Activated naive CD8-positive, alpha-beta T cell treated with anti-CD3 and anti-CD28 coated beads, Interleukin-2, amount 50 U/mL, for 24 hours (primary cell): Measurements from ENCODE around the gene ADCYAP1R1.

ENCODE experiments used
- ATAC-seq: fragments of 150-1000 bp; cut with Tn5 transposase; one replicate; pipeline ENCODE4 v1.10.0; 2021
- DNase-seq: peaks from one replicate; pipeline ENCODE4 v3.0.0; 2021
- H3K27ac Mint-ChIP-seq: one replicate; pipeline ENCODE4 v1.8.0; 2021; ENCODE audit warnings: mild to moderate bottlenecking, mixed read lengths
- H3K27me3 Mint-ChIP-seq: one replicate; pipeline ENCODE4 v1.8.0; 2021; ENCODE audit warnings: mixed read lengths
- H3K36me3 Mint-ChIP-seq: one replicate; pipeline ENCODE4 v1.8.0; 2021; ENCODE audit warnings: low read depth, mixed read lengths
- H3K4me1 Mint-ChIP-seq: one replicate; pipeline ENCODE4 v1.8.0; 2021; ENCODE audit warnings: mixed read lengths
- H3K4me3 Mint-ChIP-seq: one replicate; pipeline ENCODE4 v1.8.0; 2021; ENCODE audit warnings: mild to moderate bottlenecking, moderate library complexity, mixed read lengths
- H3K9me3 Mint-ChIP-seq: one replicate; pipeline ENCODE4 v1.8.0; 2021; ENCODE audit warnings: mixed read lengths

The ADCYAP1R1 gene

DNA sequence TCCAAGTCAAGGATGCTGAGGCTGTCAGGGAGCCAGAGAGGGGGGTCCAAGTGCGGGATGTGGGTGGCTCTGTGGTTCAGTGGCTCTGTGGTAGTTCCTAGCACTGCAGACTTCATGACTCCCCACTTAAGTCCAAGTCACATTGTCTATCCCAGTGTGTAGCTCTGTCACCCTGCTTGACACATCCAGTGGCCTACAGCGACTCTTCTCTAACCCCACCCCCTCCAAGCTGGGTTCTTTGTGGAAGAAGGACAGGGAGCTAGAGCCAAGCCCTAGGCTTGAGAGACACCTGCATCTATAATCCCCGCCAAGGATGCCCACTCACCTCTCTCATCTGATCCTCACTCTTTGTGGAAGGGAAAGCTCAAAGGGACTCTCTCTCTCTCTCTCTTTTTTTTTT is 57.6 kb downstream of the ADCYAP1R1 start:
- DNase-seq: no peak
- Mint-ChIP-seq H3K36me3 (no peaks in the 10 kb centered on the region), H3K27ac (no peak overlapping the region), H3K4me1 (no peaks in the 10 kb centered on the region), H3K27me3 (peaks cover 2% of the 10 kb centered on the region), H3K4me3 (no peak overlapping the region), H3K9me3 (no peaks in the 10 kb centered on the region)
- ATAC-seq: no peak

DNA sequence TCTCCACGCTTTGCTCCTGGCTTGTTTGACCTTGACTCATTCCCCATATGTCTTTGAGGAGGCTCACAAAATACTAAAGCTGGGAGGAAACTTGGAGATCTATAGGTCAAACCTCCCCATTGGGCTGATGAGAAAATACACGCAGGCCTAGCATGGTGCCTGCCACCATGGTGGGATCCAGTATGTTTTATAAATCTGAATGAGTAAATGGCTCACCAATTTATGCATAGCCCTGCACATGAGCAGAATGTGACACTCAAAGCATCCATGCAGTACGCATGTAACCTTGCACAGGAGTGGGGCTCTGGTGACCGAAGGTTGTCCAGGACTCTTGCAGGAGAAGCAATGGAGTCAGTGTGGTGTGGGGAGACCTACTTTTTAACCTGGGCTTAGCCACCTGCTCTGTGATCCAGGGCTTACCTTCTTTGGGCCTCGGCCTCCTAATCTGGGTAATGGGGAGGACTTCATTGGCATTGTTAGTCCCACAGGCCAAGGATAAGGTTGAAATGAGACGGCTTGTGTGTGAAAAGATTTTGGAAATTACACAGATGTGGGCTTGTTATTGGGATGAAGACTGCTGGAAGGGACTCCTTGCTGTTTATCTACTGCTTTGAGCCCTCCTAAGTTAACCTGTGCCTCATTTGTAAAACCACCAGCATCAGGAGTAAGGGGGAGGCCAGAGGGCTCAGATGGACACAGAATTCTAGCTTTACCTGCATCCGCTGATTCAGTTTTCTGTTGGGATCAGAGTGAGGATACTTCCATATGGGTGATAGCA is 58.4 kb downstream of the ADCYAP1R1 start:
- Mint-ChIP-seq H3K4me3 (no peak overlapping the region), H3K27me3 (peaks cover 2% of the 10 kb centered on the region), H3K9me3 (no peaks in the 10 kb centered on the region), H3K27ac (no peak overlapping the region), H3K36me3 (no peaks in the 10 kb centered on the region), H3K4me1 (no peaks in the 10 kb centered on the region)
- DNase-seq (no peak), ATAC-seq (no peak)

DNA sequence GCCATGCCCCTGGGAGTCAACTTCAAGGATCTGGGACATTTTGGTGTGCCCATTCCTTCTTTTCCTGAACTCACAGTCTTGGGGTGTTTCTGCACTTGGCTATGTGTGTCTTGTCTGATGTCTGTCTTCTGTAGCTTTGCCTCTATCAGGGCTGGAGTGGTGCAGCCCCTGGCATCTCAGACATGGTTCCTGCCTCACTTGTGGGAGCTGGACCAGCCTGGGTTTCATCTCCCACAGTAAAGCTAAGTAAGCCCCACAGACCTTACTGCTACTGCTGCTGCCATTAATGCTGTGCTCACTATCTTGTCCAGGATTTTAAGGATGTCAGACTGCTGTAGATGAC is 59.0 kb downstream of the ADCYAP1R1 start:
- ATAC-seq (no peak), DNase-seq (no peak)
- Mint-ChIP-seq H3K4me3 (no peak overlapping the region), H3K27ac (no peak overlapping the region), H3K4me1 (no peaks in the 10 kb centered on the region), H3K9me3 (no peaks in the 10 kb centered on the region), H3K36me3 (no peaks in the 10 kb centered on the region), H3K27me3 (peaks cover 2% of the 10 kb centered on the region)

- Mint-ChIP-seq H3K36me3 (no peaks in the 10 kb centered on the region), H3K27me3 (peaks cover 2% of the 10 kb centered on the region), H3K4me1 (no peaks in the 10 kb centered on the region), H3K4me3 (no peak overlapping the region), H3K27ac (no peak overlapping the region), H3K9me3 (no peaks in the 10 kb centered on the region)
- DNase-seq (no peak), ATAC-seq (no peak)
These were observed 61.6 kb downstream of the ADCYAP1R1 start for GRCh38 chr7:31113660-31114059.

DNA sequence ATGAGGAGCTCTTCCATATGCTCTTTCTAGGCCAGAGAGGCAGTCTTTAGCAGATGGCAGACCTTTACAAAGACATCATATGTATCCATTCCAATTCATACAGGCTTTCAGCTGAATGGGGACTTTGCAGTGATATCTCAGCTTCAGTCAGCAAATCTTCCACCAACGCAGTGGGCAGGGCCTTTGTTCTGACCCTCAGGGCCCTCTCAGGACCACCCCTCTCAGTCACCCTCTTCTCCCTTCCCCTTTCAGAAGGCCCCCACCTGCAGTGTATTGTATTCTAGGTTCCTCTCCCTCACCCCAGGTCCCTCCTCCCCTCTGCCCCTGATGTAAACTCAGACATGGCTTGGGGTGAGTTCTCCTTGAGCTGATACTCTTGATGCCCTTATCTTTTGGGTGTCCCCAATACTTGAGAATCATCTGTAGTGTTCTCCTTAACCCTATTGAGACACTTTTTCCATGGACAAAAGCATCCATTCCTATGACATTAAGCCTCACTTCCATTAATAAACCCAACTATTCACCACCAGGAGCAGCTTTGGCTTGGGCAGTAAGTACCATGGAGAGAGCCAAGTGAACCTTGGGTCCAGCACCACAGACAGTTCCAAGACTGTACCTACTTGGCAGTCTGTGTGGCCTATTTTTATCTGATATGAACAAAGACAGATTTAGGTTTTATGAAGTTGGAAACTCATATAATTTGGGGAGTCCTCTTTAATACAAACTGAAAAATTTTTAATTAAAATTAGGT is 62.7 kb downstream of the ADCYAP1R1 start:
- Mint-ChIP-seq H3K36me3 (no peaks in the 10 kb centered on the region), H3K4me1 (no peaks in the 10 kb centered on the region), H3K27ac (no peak overlapping the region), H3K9me3 (no peaks in the 10 kb centered on the region), H3K27me3 (no peaks in the 10 kb centered on the region), H3K4me3 (no peak overlapping the region)
- DNase-seq (no peak), ATAC-seq (no peak)

GRCh38 chr7:31116615-31117014 is 64.5 kb downstream of the ADCYAP1R1 start:
- Mint-ChIP-seq H3K27me3 (no peaks in the 10 kb centered on the region), H3K27ac (no peak overlapping the region), H3K4me1 (no peaks in the 10 kb centered on the region), H3K9me3 (no peaks in the 10 kb centered on the region), H3K36me3 (no peaks in the 10 kb centered on the region), H3K4me3 (no peak overlapping the region)
- ATAC-seq (no peak), DNase-seq (no peak)

GRCh38 chr7:31119249-31119648 is 67.1 kb downstream of the ADCYAP1R1 start:
- Mint-ChIP-seq H3K27me3 (peaks cover 3% of the 10 kb centered on the region), H3K36me3 (no peaks in the 10 kb centered on the region), H3K4me1 (no peaks in the 10 kb centered on the region), H3K4me3 (no peak overlapping the region), H3K9me3 (no peaks in the 10 kb centered on the region), H3K27ac (no peak overlapping the region)
- DNase-seq (no peak), ATAC-seq (no peak)

DNA sequence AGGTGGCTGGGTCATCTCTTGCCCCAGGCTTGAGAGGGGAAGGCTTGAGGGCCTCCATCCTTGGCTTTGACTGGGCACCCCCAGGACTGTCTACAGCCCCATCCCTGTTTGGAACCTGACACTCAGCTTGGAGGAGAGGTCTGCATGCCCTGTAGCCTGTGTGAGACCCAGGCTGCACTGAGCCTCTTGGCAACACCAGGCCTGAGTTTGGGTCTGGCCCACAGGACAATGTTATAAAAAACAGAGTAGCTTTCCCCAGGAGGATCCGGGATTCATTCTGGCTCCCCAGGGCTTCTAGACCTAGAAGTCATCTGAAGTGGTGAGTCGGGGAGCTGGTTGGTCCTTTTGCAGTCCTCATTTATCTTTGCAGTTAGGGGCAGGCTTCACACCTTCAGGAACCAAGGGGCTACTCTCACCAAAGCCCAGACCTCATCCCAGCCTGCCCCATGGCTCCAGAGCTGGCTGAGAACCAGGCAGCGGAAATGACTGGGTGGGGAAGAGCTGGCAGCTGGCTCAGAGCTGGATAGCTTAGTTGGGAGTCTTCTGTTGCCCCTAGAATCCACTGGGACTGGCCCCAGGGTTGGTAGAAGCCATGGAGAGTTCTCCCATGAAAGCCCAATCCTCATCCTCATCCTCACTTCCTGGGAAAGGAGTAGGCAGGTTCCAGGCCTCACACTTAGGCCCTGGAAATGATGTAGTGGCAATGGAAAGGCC is 68.8 kb downstream of the ADCYAP1R1 start:
- Mint-ChIP-seq H3K9me3 (no peaks in the 10 kb centered on the region), H3K4me3 (no peak overlapping the region), H3K27ac (no peak overlapping the region), H3K27me3 (peaks cover 4% of the 10 kb centered on the region), H3K4me1 (no peaks in the 10 kb centered on the region), H3K36me3 (no peaks in the 10 kb centered on the region)
- ATAC-seq (no peak), DNase-seq (no peak)

- no peaks in the 10 kb centered on the region for H3K9me3 Mint-ChIP-seq
- H3K27me3 Mint-ChIP-seq: peaks cover 4% of the 10 kb centered on the region
- H3K4me1 Mint-ChIP-seq: no peaks in the 10 kb centered on the region
- no peak overlapping the region for H3K4me3 Mint-ChIP-seq
- no peaks in the 10 kb centered on the region for H3K36me3 Mint-ChIP-seq
- ATAC-seq (no peak), DNase-seq (no peak)
- H3K27ac Mint-ChIP-seq: no peak overlapping the region
These were observed 69.5 kb downstream of the ADCYAP1R1 start for GRCh38 chr7:31121601-31122000.

DNA sequence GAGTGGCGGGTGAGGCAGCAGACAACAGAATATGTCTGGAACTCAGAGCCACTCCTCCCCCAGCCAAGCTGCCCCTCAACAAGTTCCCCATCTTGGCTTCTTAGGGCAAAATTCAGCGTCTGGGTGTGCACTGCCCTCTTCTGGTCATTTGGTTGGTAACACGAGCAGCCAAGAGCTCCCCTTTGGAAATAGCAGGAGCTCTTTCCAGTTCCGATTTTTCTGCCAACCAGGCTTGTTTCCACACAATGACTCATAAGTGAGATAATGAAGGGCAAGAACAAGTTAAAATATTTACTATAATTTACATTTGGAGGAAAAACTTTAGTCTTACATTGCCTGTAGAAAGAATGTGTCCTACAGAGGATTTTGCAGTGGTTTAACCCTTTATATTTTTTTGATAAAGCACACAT is 70.5 kb downstream of the ADCYAP1R1 start:
- Mint-ChIP-seq H3K27me3 (peaks cover 4% of the 10 kb centered on the region), H3K4me3 (no peak overlapping the region), H3K4me1 (no peaks in the 10 kb centered on the region), H3K36me3 (no peaks in the 10 kb centered on the region), H3K27ac (no peak overlapping the region), H3K9me3 (no peaks in the 10 kb centered on the region)
- DNase-seq: peak; percentile 35
- ATAC-seq: no peak

DNA sequence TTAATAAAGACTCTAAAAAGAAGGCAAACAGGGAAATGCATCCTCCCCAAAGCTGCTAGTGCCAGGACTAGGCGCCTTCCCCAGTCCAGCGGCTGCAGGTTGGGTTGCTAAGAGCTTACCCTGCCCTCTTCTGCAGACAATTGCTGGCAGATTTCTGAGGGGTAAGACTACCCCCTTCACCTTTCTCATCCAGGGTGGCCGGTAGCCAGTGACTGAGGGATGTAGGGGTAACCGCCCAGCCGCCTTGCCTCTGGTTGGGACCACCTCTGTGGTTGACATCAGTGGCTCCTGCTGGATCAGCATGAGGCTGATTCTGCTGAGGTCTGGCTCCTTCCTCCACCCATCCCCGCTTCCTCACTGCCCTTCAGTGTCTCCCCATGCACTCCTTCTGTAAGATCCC is 71.2 kb downstream of the ADCYAP1R1 start:
- H3K27me3 Mint-ChIP-seq: peaks cover 4% of the 10 kb centered on the region
- no peak overlapping the region for H3K27ac Mint-ChIP-seq

GRCh38 chr7:31123726-31124125 is 71.6 kb downstream of the ADCYAP1R1 start:
- ATAC-seq (no peak), DNase-seq (no peak)
- no peak overlapping the region for H3K27ac Mint-ChIP-seq
- no peaks in the 10 kb centered on the region for H3K4me1 Mint-ChIP-seq
- no peak overlapping the region for H3K4me3 Mint-ChIP-seq
- H3K9me3 Mint-ChIP-seq: no peaks in the 10 kb centered on the region
- no peaks in the 10 kb centered on the region for H3K36me3 Mint-ChIP-seq
- H3K27me3 Mint-ChIP-seq: peaks cover 4% of the 10 kb centered on the region

More for the DNA sequence above, 71.2 kb downstream of the ADCYAP1R1 start:
- ATAC-seq: no peak
- H3K4me3 Mint-ChIP-seq: no peak overlapping the region
- DNase-seq: no peak
- no peaks in the 10 kb centered on the region for H3K9me3 Mint-ChIP-seq
- no peaks in the 10 kb centered on the region for H3K36me3 Mint-ChIP-seq
- H3K4me1 Mint-ChIP-seq: no peaks in the 10 kb centered on the region

- Mint-ChIP-seq H3K27ac (no peak overlapping the region), H3K9me3 (no peaks in the 10 kb centered on the region), H3K4me1 (no peaks in the 10 kb centered on the region), H3K27me3 (peaks cover 6% of the 10 kb centered on the region), H3K36me3 (no peaks in the 10 kb centered on the region), H3K4me3 (no peak overlapping the region)
- no peak for ATAC-seq
- DNase-seq: no peak
These were observed 73.1 kb downstream of the ADCYAP1R1 start for GRCh38 chr7:31125171-31125570.

DNA sequence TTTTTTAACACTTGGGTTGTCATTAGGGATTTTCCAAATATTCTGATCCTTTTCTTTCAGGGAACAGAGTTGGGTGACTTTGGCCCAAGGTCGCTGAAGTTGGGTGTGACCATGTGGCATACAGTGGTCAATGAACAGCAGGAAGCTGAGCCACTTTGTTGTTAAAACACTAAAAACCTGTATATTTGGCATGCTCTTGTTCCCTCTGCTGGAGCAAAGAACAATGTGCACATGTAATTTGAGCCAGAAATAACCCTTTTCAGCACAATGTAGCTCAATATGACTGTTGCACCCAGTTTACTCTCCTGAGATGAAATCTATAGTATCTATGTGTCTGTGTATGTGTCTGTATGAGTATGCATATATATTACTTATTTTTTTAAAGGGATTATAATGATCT is 74.9 kb downstream of the ADCYAP1R1 start:
- ATAC-seq: no peak
- no peaks in the 10 kb centered on the region for H3K4me1 Mint-ChIP-seq
- no peak overlapping the region for H3K4me3 Mint-ChIP-seq
- H3K27ac Mint-ChIP-seq: no peak overlapping the region
- no peaks in the 10 kb centered on the region for H3K36me3 Mint-ChIP-seq
- H3K27me3 Mint-ChIP-seq: peaks cover 7% of the 10 kb centered on the region
- DNase-seq: no peak
- H3K9me3 Mint-ChIP-seq: no peaks in the 10 kb centered on the region

DNA sequence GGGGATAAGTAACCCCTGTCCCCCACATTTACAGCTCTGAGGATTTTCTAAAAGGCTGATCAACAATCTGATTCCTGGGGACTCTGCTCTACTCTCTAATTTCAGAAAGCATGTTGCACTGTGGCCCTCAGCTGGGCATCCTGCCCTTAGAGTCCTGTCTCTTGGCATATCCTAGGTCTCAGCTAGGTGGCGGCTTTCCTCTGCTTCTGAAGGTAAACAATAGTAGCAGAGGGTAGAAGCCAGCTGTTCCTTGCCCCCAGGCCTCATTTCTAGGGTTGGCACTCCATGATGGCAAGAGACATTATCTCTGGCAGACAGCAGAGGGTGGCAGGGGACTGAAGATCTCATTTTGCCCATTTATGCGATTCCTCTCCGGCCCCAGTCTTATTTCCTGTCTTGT is 77.0 kb downstream of the ADCYAP1R1 start:
- ATAC-seq (no peak), DNase-seq (no peak)
- Mint-ChIP-seq H3K36me3 (no peaks in the 10 kb centered on the region), H3K4me1 (no peaks in the 10 kb centered on the region), H3K27ac (no peak overlapping the region), H3K9me3 (no peaks in the 10 kb centered on the region), H3K4me3 (no peak overlapping the region), H3K27me3 (peaks cover 4% of the 10 kb centered on the region)
